ENCODE measurements around the gene PRR7. TPM values are rescaled to one million over a fixed set of nuclear protein-coding genes. Genes with fewer than 3 reads are reported as not detected.
A peak's percentile ranks its signal among the peaks of the same experiment; 100 is the strongest.

Gene PRR7
- total RNA-seq, 1 donor from 2014 or later = 2.1 TPM

GRCh38 chr5:177476531-177477233 lies 30.1 kb downstream of the PRR7 start:
- DNase-seq (peak; percentile 70), ATAC-seq (peak; percentile 2)
- H3K27ac ChIP-seq = peak overlapping the region; percentile 11
- no peaks in the 10 kb centered on the region for H3K27me3 ChIP-seq
- intact Hi-C loops (cut with DNase I) = no loop called here
- no peak overlapping the region for H3K4me3 ChIP-seq
- H3K4me1 ChIP-seq = peaks cover 34% of the 10 kb centered on the region
- no peak for TF ChIP-seq CTCF (IDR thresholded peaks at IDR 0.05)
- H3K36me3 ChIP-seq = no peaks in the 10 kb centered on the region
- no peaks in the 10 kb centered on the region for H3K9me3 ChIP-seq

- DNase-seq = no peak
- no peaks in the 10 kb centered on the region for H3K27me3 ChIP-seq
- H3K27ac ChIP-seq = no peak overlapping the region
- H3K4me1 ChIP-seq = peaks cover 24% of the 10 kb centered on the region
- H3K4me3 ChIP-seq = no peak overlapping the region
- H3K36me3 ChIP-seq = no peaks in the 10 kb centered on the region
- no peak for TF ChIP-seq CTCF (IDR thresholded peaks at IDR 0.05)
- no peaks in the 10 kb centered on the region for H3K9me3 ChIP-seq
- intact Hi-C loops (cut with DNase I) = no loop called here
- ATAC-seq = no peak
Measured at GRCh38 chr5:177477701-177478477, 31.3 kb downstream of the PRR7 start.

GRCh38 chr5:177478711-177479646 lies 32.4 kb downstream of the PRR7 start:
- intact Hi-C loops (cut with DNase I) = no loop called here
- Histone ChIP-seq H3K9me3 (no peaks in the 10 kb centered on the region), H3K27me3 (no peaks in the 10 kb centered on the region), H3K36me3 (peaks cover 9% of the 10 kb centered on the region), H3K4me3 (no peak overlapping the region), H3K27ac (peak overlapping the region; percentile 55), H3K4me1 (peaks cover 24% of the 10 kb centered on the region)
- peak; percentile 86 for DNase-seq
- TF ChIP-seq CTCF (IDR thresholded peaks at IDR 0.05) = no peak
- peak; percentile 82 for ATAC-seq

- H3K27ac ChIP-seq = peak overlapping the region; percentile 55
- H3K9me3 ChIP-seq = no peaks in the 10 kb centered on the region
- peaks cover 9% of the 10 kb centered on the region for H3K36me3 ChIP-seq
- H3K4me1 ChIP-seq = peaks cover 24% of the 10 kb centered on the region
- no peak overlapping the region for H3K4me3 ChIP-seq
- ATAC-seq = peak; percentile 40
- no peaks in the 10 kb centered on the region for H3K27me3 ChIP-seq
- DNase-seq = peak; percentile 64
- TF ChIP-seq CTCF (IDR thresholded peaks at IDR 0.05) = no peak
- intact Hi-C loops (cut with DNase I) = no loop called here
Measured at GRCh38 chr5:177479774-177480173, 33.2 kb downstream of the PRR7 start.

- intact Hi-C loops (cut with DNase I) = no loop called here
- Histone ChIP-seq H3K4me1 (peaks cover 21% of the 10 kb centered on the region), H3K36me3 (peaks cover 29% of the 10 kb centered on the region), H3K27ac (no peak overlapping the region), H3K9me3 (no peaks in the 10 kb centered on the region), H3K27me3 (no peaks in the 10 kb centered on the region), H3K4me3 (no peak overlapping the region)
- ATAC-seq (no peak), DNase-seq (no peak)
- TF ChIP-seq CTCF (IDR thresholded peaks at IDR 0.05) = no peak
Measured at GRCh38 chr5:177482359-177482795, 35.8 kb downstream of the PRR7 start.

Data from upper lobe of right lung (tissue), 1 donor.